GM12875 (cell line): ENCODE measurements around the gene FAM174B.

ENCODE experiments used
- H3K4me3 ChIP-seq: one replicate; pipeline ENCODE4 v1.5.1; 2011; ENCODE audit warnings: low read depth, low read length, control low read depth
- TF ChIP-seq, protein P1 (sequence below): IDR thresholded peaks from 2 replicates; pipeline ENCODE4 v1.5.1; 2011; ENCODE audit warnings: low read depth, mild to moderate bottlenecking, control low read depth, inconsistent platforms, low read length, moderate library complexity, borderline replicate concordance; ENCODE audit not compliant: insufficient read depth

Gene FAM174B

DNA sequence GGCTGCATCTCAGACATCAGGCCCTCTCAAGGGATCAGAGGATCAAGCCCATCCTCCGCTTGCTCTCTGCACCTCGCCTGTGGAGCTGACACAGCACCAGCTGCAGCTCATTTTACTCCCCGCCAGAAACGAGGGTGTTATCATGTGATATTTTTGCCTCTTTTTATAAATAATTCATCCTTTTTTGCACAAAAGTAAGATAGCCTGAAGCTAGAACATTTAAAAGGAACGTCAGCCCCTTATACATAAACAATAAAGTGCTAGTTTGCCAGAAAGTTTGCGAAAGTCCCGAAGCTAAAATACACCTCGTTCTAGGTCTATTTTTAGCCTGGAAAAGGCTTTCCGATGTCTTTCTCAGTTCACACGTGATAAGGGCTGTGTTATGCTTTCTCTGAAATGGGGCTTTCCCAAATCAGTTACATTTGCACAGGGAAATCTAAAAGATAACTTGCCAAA, 9.6 kb upstream of the FAM174B start:
- TF ChIP-seq, protein P1, sequence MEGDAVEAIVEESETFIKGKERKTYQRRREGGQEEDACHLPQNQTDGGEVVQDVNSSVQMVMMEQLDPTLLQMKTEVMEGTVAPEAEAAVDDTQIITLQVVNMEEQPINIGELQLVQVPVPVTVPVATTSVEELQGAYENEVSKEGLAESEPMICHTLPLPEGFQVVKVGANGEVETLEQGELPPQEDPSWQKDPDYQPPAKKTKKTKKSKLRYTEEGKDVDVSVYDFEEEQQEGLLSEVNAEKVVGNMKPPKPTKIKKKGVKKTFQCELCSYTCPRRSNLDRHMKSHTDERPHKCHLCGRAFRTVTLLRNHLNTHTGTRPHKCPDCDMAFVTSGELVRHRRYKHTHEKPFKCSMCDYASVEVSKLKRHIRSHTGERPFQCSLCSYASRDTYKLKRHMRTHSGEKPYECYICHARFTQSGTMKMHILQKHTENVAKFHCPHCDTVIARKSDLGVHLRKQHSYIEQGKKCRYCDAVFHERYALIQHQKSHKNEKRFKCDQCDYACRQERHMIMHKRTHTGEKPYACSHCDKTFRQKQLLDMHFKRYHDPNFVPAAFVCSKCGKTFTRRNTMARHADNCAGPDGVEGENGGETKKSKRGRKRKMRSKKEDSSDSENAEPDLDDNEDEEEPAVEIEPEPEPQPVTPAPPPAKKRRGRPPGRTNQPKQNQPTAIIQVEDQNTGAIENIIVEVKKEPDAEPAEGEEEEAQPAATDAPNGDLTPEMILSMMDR, result no peak
- no peak overlapping the region for H3K4me3 ChIP-seq

DNA sequence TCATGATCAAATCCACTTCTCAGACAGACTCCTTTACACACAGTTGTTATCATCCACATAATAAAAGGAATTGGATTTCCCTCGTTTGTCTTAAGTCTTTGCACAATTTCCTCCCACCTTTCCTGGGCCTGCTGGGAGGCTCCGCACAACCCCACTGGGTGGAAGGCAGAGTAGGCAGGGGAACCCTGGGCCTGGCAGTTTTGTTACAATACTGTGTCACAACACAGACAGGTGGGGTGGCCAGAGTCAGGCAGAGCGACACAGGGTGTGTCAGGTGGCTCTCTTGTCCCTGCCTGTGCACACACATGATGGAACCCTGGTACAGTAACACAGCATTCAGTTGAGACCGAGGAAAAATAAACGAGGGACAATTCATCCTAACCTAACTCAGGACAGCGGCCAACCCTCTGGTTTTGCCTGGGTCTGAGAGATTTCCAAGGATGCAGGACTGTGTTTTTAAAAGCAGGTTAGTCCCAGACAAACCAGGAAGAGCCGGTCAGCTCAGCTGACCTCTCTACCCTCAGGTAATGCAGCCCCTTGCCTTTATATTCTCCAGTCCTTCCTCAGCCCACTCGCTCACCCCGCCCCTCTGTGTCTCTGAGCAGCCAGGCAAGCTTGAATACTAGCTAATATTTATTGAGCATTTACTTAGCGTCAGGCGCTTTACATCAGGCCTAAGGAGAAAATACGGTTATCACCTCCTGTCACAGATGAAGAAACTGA, 8.8 kb upstream of the FAM174B start:
- TF ChIP-seq, protein P1, result no peak
- no peak overlapping the region for H3K4me3 ChIP-seq

DNA sequence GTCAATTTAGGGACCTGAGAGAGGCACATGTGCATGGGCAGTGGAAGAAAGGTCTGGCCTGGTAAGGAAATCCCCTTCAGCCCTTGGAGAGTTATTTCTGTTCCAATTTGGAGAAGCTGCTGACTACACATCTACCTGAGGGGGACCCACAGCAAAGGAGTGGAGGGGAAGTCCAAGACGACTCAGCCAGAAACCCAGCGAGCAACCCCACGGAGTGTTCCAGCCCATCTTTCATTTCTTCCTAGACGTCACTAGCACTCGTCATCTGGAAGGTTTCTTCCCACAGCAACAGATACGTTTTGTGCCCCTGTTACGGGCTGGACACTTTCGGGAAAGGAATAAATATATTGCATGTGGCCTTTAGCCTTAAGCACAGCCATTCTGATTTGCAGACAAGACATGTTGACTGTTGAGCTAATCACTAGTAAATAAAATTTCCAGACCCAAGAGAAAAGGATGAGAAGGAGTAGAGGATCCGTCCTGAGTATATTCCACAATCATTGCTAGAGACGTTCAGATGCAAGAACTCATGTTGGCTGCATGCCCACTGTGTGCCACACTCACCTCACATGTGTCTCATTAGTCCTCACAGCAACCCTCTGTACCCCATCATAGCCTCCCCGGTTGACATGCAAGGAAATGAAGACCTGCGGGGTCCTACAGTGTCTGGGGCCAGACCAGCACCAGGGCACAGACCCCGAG, 7.8 kb upstream of the FAM174B start:
- no peak overlapping the region for H3K4me3 ChIP-seq
- TF ChIP-seq, protein P1, result no peak

GRCh38 chr15:92662762-92663161, 7.2 kb upstream of the FAM174B start:
- TF ChIP-seq, protein P1, result no peak
- no peak overlapping the region for H3K4me3 ChIP-seq

GRCh38 chr15:92661956-92662355, 6.4 kb upstream of the FAM174B start:
- TF ChIP-seq, protein P1, result no peak
- no peak overlapping the region for H3K4me3 ChIP-seq

DNA sequence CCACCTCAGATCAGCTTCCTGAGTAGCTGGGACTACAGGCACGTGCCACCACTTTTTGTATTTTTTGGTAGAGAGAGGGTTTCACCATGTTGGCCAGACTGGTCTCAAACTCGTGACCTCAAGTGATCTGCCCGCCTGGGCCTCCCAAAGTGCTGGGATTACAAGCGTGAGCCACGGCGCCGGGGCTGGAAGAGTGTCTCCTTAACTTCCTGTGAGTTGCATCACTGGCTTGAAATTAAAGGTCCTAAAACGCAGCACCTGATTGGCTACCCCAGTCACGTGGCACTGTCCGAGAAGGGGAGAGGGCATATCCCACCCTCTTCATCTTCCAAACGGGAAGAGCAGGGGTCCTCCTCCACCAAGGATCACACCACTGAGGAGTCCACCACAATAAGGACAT, 5.5 kb upstream of the FAM174B start:
- no peak overlapping the region for H3K4me3 ChIP-seq
- TF ChIP-seq, protein P1, result no peak

DNA sequence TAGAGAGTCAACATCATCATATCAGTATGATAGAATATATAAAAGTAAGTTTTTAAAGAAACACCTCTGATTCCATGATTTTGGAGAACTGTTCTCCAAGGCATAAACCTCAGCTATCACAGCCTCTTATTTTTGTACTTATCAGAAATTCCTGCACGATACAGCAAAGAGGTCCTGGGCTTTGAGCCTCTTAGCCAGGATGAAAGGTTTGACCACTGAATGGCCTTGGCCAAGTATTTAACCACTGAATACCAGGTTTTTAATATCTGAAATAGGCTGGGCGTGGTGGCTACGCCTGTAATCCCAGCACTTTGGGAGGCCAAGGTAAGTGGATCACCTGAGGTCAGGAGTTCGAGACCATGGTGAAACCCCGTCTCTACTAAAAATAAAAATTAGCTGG, 1.9 kb upstream of the FAM174B start:
- H3K4me3 ChIP-seq, result no peak overlapping the region
- TF ChIP-seq, protein P1, result no peak
